GM21619 (cell line): ENCODE results near the gene THUMPD2.

ENCODE experiments used
- ATAC-seq: cut with Tn5 transposase; IDR thresholded peaks from one replicate; pipeline ENCODE4 v1.9.1; 2021; ENCODE audit not compliant: unreplicated experiment

Gene THUMPD2

GRCh38 chr2:39757156-39757555 is 21.9 kb downstream of the THUMPD2 start:
- no peak for ATAC-seq

DNA sequence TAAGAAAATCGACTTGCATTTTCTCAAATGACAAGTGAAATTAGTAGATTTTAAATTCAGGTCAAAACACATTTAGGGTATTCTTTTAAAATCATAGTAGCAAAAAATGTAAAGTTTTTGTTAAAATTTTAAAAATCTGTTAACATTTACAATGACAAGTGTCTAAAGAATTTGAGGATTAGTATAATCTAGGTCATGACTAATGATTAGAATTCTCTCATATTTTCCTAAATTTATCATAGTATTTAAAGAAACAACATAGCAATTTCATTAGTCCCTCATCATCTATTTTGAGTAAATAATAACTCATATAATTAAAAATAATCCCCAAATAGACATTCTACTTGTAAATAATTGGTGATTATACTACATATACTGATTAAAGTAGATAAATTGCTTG is 23.6 kb downstream of the THUMPD2 start:
- ATAC-seq: no peak

DNA sequence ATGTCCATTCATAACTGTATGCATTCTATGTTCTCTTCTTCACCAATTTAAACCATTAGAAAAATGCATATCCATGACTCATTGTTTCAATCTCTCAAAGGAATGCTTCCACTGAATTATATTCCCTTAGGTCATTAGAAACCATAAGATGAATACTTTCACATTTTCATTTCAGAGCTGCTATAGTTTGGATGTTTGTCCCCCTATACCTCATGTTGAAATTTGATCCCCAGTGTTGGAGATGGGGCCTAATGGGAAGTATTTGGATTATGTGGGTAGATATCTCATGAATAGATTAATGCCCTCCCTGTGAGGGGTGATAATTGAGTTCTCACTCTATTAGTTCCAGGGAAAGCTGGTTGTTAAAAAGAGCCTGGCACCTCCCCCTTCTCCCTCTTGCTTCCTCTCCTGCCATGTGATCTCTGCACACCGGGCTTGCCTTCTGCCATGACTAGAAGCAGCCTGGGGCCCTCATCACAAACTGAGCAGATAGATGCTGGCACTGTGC is 35.7 kb downstream of the THUMPD2 start:
- ATAC-seq: no peak

- no peak for ATAC-seq
Measured at GRCh38 chr2:39741871-39742270, 37.2 kb downstream of the THUMPD2 start.

DNA sequence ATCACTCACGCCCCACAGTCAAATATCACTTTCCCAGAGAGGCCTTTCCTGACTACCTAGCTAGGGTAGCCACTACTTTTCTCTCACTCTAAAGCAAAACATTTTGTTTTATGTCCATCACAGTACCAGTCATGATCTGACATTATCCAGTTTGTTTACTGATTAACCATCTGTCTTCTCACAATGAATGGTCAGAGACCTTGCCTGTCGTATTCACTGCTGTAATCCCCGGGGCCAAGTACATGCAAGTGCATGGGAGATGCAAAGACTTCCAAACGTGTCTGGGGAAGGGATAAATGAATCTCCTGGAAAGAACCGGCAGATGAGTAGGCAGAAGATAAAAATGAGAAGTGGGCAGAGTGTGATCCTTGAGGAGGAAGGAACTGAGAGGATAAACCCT is 39.7 kb downstream of the THUMPD2 start:
- no peak for ATAC-seq

GRCh38 chr2:39738936-39739335 is 40.1 kb downstream of the THUMPD2 start:
- no peak for ATAC-seq

DNA sequence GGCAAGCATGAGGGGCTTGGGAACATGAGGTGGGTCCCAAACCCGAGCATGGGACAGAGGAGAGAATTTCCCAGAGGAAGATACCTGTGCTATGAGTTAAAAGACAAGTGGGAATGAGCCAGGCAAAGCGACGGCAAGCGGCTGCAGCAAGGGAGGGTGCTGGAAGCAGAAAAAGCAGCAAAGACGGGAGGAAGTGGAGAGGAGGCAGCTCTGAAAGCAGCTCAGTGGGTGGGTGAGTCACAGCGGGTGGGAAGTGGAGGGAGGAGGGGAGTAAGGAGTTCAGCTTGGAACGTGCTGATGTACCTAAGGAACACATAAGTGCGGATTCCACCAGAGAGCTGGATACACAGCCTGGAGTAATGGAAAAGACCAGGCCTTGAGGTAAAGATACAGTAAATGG is 41.4 kb downstream of the THUMPD2 start:
- ATAC-seq: no peak

- no peak for ATAC-seq
Measured at GRCh38 chr2:39736640-39737039, 42.4 kb downstream of the THUMPD2 start.

GRCh38 chr2:39735648-39736047 is 43.4 kb downstream of the THUMPD2 start:
- ATAC-seq: no peak

DNA sequence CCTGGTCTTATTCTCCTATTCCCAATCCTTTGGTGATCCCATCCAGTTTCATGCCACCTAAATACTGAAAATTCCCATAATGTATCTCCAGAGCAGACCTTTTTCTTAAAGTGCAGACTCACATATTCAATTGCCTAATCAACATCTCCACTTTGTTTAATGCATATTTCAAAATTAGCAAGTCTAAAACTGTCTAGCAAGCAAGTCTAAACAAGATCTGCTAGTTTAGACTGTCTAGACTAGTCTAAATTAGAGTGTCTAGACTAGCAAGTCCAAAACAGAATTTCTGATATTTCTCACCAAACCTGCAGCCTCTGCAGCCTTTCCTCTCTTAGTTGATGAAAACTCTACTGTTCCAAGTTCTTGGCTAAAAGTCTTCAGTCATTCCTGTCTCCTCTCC is 44.6 kb downstream of the THUMPD2 start:
- no peak for ATAC-seq

DNA sequence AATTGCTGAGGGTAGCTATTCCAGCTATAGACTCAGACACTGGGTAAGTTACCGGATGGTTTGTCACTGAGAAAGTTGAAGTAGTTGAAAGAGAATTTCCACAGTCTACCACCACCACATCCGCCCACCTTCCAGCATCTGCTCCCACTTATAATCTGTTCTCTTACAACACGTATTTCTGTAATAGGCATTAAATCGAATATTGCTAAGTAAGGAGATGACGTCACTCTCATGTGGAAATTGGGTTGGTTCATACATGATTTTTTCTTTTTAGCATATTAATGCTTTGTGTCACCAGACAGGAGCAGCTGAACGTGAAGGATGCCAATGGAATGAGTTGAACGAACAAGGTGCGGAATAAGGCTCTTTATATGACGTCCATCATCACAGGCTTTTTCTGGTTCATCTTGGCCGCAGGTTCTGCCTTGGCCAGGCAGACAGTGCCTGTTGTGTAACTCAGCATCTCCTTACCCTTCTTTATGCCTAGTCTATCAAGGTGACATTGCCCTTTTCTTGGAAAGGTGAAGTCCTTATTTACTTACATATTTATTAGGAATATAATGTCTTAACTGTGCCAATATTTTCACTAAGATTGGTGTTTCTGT is 45.9 kb downstream of the THUMPD2 start:
- ATAC-seq: no peak

GRCh38 chr2:39732482-39732881 is 46.6 kb downstream of the THUMPD2 start:
- no peak for ATAC-seq

DNA sequence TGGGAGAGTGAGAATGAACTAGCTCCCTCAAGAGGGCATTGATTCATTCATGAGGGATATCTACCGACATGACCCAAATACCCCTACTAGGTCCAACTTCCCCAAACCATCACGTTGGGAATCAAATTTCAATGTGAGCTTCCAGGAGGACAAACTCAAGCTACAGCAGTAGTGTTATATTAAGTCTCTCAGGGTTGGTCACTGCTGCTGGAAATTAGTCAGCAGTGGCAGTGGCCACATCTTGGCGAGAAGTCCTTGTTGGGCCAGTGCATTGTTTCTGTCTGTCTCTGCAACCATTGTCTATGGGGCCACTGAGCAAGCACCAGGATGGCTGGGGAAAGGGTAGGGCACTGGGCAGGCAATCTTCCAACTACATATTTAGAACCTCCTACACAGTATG is 47.5 kb downstream of the THUMPD2 start:
- no peak for ATAC-seq

- no peak for ATAC-seq
Measured at GRCh38 chr2:39730685-39731302, 48.3 kb downstream of the THUMPD2 start.

DNA sequence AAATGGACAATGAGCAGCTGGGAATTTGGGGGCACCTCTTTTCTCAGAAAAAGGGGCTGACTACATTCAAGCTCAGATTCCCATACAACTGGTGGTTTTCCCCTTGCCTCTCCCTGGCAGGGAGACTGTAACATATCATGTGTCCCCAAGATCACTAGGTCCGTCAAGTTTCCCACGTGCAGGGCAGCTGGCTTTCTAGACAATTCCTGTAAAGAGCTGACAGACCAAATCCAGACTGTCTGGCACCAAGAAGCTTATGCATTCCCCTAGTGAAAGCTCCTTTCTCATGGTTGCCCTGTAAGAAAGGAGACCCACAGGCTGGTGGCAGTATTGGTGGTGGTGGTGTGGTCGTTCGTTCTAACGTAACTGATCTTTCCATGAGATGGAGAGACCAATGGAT is 48.8 kb downstream of the THUMPD2 start:
- ATAC-seq: no peak

DNA sequence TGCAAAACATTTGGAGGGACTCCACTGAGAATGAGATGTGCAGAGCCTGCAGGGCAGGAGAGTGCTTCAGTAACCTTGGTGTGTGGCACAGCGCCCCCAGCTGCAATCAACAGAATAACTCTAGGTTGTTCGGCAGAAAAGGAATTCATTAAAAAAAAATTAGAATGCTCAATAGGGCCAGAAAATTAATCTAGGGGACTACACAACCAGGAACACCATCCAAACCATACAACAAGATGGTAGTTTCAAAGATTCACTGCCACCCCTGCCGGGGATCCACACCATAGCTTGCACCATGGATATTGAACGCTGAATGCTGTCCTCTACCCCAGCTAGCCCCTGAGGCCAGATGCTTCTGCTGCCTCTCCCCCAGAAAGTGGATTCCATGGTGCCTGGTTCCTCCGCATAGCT is 50.1 kb downstream of the THUMPD2 start:
- ATAC-seq: peak; percentile 46

- ATAC-seq: peak; percentile 77
Measured at GRCh38 chr2:39728085-39728484, 51.0 kb downstream of the THUMPD2 start.

GRCh38 chr2:39725401-39725800 is 53.7 kb downstream of the THUMPD2 start:
- ATAC-seq: no peak

GRCh38 chr2:39724828-39725144 is 54.3 kb downstream of the THUMPD2 start:
- ATAC-seq: no peak

DNA sequence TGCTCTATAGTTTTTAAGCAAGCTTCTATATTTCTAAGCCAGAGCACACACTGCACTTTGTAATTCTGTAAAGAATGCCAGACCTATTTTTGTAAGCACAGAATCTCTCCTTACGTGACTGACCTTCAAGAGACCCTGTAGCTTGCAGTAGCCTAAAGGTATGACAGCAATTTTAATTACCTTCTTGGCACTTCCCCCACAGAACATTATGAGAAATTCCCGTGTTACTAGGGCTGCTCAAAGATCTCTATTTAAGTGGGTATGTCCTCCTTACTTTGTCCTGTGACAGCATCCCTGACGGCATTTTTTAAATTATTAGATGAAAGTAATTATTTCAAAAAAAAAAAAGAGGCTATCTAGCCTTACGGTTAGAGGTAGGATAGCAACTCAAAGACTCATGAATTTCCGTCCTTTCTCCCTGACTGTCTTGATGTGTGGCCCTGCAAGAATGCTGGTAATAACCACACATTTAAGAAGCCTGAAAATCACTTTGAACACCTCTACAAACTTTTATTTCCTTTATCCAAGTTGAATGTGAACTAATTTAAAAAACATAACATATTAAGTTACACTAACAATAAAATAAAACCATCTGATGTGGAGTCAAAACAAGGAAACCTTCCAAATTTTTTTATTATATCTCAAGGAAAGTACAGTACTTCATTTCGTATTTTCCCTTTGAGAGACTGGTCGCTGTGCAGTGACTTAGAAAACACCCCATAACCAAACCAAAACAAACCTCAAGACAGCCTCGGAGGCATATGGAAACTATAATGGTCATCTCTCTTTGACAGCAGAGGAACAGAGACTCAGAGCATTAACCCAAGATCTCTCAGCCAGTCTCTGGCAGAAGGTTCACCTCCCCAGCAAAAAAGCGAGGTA is 54.9 kb downstream of the THUMPD2 start:
- ATAC-seq: no peak

DNA sequence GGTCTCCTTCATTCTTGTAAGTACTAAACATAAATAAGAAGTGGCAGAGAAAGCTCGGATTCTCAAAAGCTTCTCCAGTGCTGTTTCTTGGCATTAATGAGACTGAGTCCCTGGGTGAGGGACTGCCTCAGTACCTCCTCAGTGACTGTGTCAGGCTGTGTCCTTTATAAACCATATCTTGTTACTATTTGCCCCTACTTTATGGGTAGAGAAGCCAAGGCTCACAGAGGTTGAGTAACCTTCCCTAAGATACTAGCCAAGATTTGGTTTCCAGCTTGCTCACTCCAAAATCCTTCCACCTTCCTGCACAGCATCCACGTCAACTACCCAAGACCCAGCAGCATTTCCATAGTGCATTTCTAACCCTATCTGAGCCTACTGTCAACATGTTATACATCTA is 55.6 kb downstream of the THUMPD2 start:
- no peak for ATAC-seq

GRCh38 chr2:39720970-39721369 is 58.1 kb downstream of the THUMPD2 start:
- no peak for ATAC-seq
